Measurements from ENCODE around the gene PPFIBP1.

PPFIBP1 gene

DNA sequence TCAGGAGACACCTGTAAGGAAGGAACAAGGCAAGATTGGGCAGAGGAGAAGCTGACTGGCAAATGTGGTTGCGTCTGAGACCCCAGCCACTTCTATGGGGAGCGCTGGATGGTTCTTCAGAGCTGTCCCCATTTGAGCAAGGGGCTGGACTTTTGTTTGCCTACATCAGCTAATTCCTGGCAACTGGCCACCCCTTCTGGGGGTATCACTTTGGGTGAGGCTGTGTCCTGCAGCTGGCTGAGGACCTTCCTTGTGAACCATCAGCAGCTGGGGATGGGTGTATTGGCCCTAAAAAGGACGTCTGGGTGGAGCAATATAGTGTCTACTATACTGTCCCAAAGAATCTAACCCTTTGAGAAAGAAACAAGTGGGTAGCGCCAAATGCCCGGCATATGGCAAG, 23.6 kb downstream of the PPFIBP1 start:
- DNase-seq: no peak

DNA sequence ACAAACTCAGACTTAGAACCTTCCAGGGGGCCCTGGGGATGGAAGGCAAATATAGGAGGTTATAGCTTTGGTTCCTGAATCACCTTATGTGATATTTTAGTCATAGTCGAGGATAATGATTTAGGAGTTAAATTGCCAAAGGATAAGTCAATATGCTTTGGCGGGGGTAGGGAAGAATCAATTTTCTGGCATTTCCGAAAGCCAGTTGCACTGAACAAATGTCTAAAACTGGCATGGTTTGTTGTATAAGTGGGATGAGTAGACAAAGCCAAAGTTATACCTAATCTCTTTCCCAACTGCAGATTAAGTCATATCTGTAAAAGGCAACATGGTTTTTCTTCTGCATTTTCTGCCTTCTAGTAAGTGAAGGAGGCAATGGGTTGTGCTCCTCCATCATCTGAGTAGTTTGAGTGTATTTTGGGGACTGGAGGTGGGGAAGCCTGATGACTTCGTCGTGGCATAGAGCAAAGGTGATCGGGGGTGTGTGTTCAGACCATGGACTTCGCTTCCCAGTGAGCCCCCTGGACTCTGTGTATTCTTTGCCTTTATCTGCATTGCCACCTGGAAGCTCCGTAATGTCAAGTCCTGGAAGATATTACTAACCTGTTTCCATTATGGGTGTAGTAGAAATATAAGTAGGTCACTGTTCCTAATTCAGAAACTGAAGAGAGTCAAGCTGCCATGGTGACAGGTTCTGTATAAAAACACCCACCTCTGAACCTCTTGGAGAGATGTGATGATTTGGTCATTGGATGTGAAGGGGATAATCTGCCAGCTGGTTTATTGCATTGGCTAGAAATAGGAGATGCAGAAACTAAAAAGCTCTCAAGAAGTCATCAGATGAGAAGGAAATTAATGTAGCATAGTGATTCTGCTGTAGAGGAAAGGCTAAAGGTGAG, 24.5 kb downstream of the PPFIBP1 start:
- no peak for DNase-seq

- DNase-seq: no peak
Observed at GRCh38 chr12:27549236-27549800, 25.3 kb downstream of the PPFIBP1 start.

GRCh38 chr12:27549801-27550652, 26.0 kb downstream of the PPFIBP1 start:
- peak; percentile 34 for DNase-seq

GRCh38 chr12:27550653-27550975, 26.6 kb downstream of the PPFIBP1 start:
- no peak for DNase-seq

DNA sequence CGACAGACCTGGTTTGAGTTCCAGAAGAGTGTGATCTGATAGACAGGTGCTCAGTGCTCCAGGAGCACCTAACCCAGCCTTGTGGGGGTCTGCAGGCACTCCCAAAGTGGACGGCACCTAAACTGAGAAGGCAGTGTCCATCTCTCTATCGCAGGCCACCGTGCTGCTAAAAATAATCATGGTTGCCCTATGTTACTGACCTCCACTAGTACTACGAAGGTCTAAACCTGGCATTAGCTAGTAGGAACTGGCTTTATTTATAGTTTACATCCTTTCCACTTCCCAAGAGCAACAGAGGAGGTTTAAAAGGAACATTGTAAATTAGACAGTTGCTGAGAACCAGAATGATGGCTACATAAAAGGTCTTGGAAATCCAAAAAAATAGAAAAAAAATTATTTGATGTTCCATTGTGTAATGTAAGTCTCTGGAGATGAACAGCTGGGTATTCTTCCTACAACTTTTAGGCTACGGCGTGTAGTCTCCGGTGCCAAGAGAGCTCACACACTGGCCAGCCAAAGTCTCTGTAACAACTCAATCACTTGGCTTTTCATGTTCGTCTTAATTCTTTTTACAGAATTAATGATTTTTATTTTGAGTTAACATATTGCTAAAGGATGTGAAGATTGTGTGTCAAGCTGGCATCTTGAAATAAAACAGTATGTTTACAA, 27.3 kb downstream of the PPFIBP1 start:
- no peak for DNase-seq

- no peak for DNase-seq
Observed at GRCh38 chr12:27552235-27552634, 28.2 kb downstream of the PPFIBP1 start.

GRCh38 chr12:27552886-27553560, 29.0 kb downstream of the PPFIBP1 start:
- no peak for DNase-seq

DNA sequence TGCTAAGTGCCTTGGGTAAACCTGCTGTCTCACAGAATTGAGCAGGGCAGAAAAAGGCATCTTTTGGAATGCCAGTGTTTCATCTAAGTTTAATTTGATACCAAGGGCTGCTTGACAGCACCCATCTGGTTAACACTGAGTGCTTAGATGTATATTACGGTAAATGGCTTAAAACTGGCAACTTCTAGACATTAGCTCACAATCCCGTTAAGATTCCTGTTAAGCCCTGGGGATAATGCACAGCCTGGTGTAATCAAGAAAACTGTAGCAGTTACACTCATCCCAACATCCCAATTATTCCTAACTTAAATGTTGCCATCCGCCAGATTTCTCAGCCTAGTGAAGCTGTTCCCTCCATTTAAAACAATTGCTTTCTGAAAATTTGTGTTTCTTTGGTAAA, 29.9 kb downstream of the PPFIBP1 start:
- DNase-seq: no peak

- peak; percentile 48 for DNase-seq
Observed at GRCh38 chr12:27554421-27555186, 30.6 kb downstream of the PPFIBP1 start.

- DNase-seq: no peak
Observed at GRCh38 chr12:27555361-27555760, 31.4 kb downstream of the PPFIBP1 start.

- DNase-seq: no peak
Observed at GRCh38 chr12:27555925-27556778, 32.1 kb downstream of the PPFIBP1 start.

DNA sequence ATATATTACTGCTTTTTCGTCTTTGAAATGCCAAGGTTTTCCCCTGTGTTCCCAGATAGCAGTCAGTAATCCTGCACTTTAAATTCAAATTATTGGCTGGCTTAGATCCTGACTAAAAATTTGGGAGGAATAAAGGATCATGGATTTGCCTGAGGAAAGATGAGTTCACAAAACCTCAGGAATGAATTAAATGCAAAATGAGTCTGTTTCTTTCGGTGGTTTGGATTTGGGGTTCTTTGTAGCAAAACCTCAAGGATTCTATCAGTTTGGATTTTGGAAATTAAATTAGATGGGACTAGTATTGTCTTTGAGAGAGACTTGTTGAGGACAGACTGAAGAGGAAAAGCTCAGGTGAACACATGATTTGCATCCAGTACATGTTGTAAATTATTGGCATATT, 36.1 kb downstream of the PPFIBP1 start:
- no peak for DNase-seq

DNA sequence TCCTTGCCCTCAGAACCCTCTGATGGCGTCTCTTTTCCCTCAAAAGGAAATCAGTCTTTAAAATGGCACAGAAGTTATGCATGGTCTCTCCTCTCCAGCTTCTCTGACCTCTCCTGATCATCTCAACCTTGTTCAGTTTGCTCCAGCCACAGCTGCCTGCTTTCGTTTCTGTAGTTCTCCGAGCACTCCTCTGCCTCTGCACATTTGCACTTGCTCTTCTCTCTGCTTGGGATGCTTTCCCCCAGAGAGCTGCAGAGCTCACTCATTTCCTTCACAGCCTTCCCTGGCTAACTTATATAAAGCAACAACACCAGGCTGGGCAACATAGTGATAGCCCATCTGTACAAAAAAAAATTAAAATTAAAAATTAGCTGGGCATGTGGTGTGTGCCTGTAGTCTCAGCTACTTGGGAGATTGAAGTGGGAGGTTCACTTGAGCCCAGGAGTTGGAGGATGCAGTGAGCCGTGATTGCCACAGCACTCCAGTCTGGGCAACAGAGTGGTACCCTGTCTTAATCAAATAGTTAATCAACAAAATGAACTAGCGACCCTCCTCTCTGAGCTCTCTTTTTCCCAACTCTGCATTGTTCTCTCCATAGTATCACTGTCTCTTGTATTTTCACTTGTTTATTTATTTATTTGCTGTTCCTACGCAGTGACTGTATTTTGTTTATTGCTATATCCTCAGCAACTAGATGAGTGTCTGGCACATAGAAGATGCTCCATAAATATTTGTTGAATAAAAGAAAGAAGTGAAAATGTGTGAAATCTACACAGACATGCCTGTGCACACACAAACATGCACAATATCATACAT, 37.7 kb downstream of the PPFIBP1 start:
- DNase-seq: no peak

- no peak for DNase-seq
Observed at GRCh38 chr12:27564612-27565213, 40.7 kb downstream of the PPFIBP1 start.

- DNase-seq: no peak
Observed at GRCh38 chr12:27566159-27566558, 42.2 kb downstream of the PPFIBP1 start.

- DNase-seq: no peak
Observed at GRCh38 chr12:27566626-27567025, 42.6 kb downstream of the PPFIBP1 start.

GRCh38 chr12:27571463-27571862, 47.5 kb downstream of the PPFIBP1 start:
- no peak for DNase-seq

- DNase-seq: no peak
Observed at GRCh38 chr12:27572486-27573255, 48.7 kb downstream of the PPFIBP1 start.
